Neural progenitor cell (in vitro differentiated cells): ENCODE measurements around the gene FGFR3. TPM values are rescaled to one million over a fixed set of nuclear protein-coding genes. Genes with fewer than 3 reads are reported as not detected.
A peak's percentile ranks its signal among the peaks of the same experiment; 100 is the strongest.

ENCODE experiments used
- DNase-seq: peaks from one replicate; pipeline ENCODE4 v3.0.0-alpha.2; 2016; ENCODE audit warnings: low spot score
- H2AFZ ChIP-seq: fragments of 200-600 bp; sonication (generic); replicated peaks from 2 replicates; pipeline ENCODE4 v1.6.1; 2016; ENCODE audit warnings: antibody characterized with exemption
- H3F3A ChIP-seq: fragments of 200-600 bp; sonication (generic); 2 replicates; pipeline ENCODE4 v1.6.1; 2016; ENCODE audit warnings: antibody characterized with exemption, low read depth
- H3K27ac ChIP-seq: fragments of 200-600 bp; sonication (generic); 2 replicates; pipeline ENCODE4 v1.5.1; 2016; ENCODE audit warnings: mild to moderate bottlenecking
- H3K27me3 ChIP-seq: fragments of 200-600 bp; sonication (generic); 2 replicates; pipeline ENCODE4 v1.6.1; 2016; ENCODE audit warnings: mild to moderate bottlenecking, moderate library complexity
- H3K36me3 ChIP-seq: fragments of 200-600 bp; sonication (generic); 2 replicates; pipeline ENCODE4 v1.5.1; 2016
- H3K4me1 ChIP-seq: fragments of 200-600 bp; sonication (generic); 2 replicates; pipeline ENCODE4 v1.6.1; 2016; ENCODE audit warnings: mixed run types
- H3K4me2 ChIP-seq: fragments of 200-600 bp; sonication (generic); 2 replicates; pipeline ENCODE4 v1.6.1; 2016
- H3K4me3 ChIP-seq: fragments of 200-600 bp; sonication (generic); 2 replicates; pipeline ENCODE4 v1.5.1; 2016
- H3K79me2 ChIP-seq: fragments of 200-600 bp; sonication (generic); 2 replicates; pipeline ENCODE4 v1.6.1; 2016; ENCODE audit warnings: low read depth
- H3K9ac ChIP-seq: fragments of 200-600 bp; sonication (generic); 2 replicates; pipeline ENCODE4 v1.6.1; 2016
- H3K9me3 ChIP-seq: fragments of 200-600 bp; sonication (generic); 2 replicates; pipeline ENCODE4 v1.5.1; 2016; ENCODE audit warnings: low read depth
- H4K20me1 ChIP-seq: fragments of 200-600 bp; sonication (generic); 2 replicates; pipeline ENCODE4 v1.6.1; 2016; ENCODE audit warnings: low read depth
- H3K27ac Mint-ChIP-seq: 3 replicates; pipeline ENCODE4 v1.8.0; 2021; ENCODE audit warnings: mixed read lengths
- H3K27me3 Mint-ChIP-seq: 2 replicates; pipeline ENCODE4 v1.8.0; 2022; ENCODE audit warnings: low read depth, mild to moderate bottlenecking, inconsistent platforms, moderate library complexity, mixed read lengths; ENCODE audit not compliant: insufficient read depth
- H3K36me3 Mint-ChIP-seq: 3 replicates; pipeline ENCODE4 v1.8.0; 2021; ENCODE audit warnings: mixed read lengths
- H3K4me1 Mint-ChIP-seq: 3 replicates; pipeline ENCODE4 v1.8.0; 2021; ENCODE audit warnings: mixed read lengths
- H3K4me3 Mint-ChIP-seq: 3 replicates; pipeline ENCODE4 v1.8.0; 2021; ENCODE audit warnings: mild to moderate bottlenecking, moderate library complexity, mixed read lengths
- H3K9me3 Mint-ChIP-seq: 3 replicates; pipeline ENCODE4 v1.8.0; 2020; ENCODE audit warnings: mixed read lengths
- EZH2 ChIP-seq: fragments of 200-600 bp; sonication (generic); IDR thresholded peaks from 2 replicates; pipeline ENCODE4 v1.6.1; 2017; ENCODE audit warnings: antibody characterized with exemption, mild to moderate bottlenecking, moderate library complexity
- EZH2phosphoT487 ChIP-seq: fragments of 200-600 bp; sonication (generic); IDR thresholded peaks from 2 replicates; pipeline ENCODE4 v1.6.1; 2017; ENCODE audit warnings: antibody characterized with exemption
- total RNA-seq: library from RNA; depleted of rRNA; stranded (reverse); fragments of >200 nt; gene quantifications from 2 replicates; pipeline ENCODE4 v1.2.3, GENCODE V29; 2015; ENCODE audit warnings: low replicate concordance
- TF ChIP-seq, protein P1 (sequence below): fragments of 200-600 bp; sonication (generic); IDR thresholded peaks from 2 replicates; pipeline ENCODE4 v1.5.1; 2017; ENCODE audit warnings: antibody characterized with exemption, mild to moderate bottlenecking

FGFR3 gene
- total RNA-seq, 1 donor from 2014 or later: 4.8 TPM

DNA sequence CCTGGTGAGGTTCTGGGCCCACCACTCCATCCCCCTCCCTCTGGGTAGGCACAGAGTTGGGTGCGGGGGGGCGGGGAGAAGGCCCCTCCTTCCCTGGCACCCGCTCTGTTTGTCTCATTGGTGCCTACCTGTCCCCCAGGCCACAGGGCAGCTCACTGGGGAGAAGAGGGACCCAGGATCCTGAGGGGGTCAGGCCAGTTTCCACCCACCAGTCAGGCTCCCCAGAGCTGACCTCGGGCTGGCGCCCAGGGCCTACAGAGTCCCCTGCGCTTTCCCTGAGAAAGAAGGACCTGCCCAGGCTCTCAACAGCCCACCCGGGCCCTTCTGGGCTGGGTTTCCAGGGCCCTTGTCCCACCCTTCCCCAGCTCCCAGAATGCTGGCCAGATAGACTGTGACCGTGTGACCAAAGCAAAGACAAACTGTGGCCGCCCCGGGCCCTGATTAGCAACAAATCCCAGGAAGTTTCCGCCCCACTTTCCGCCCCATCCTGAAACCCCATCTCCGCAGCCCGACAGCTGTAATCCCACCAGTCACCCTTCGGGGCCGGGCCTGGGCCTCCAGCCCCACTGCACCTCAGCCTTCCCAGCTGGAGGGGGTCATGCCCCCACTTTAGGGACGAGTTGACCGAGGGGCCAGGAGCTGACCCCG is 33.8 kb upstream of the FGFR3 start:
- H3K4me3 Mint-ChIP-seq: no peak overlapping the region
- Histone ChIP-seq H4K20me1 (no peaks in the 10 kb centered on the region), H3K9ac (no peak overlapping the region), H3K27me3 (peaks cover 21% of the 10 kb centered on the region), H2AFZ (no peak overlapping the region), H3K4me2 (no peak overlapping the region), H3K27ac (no peak overlapping the region), H3F3A (peaks cover 12% of the 10 kb centered on the region), H3K4me1 (peaks cover 24% of the 10 kb centered on the region), H3K36me3 (no peaks in the 10 kb centered on the region), H3K4me3 (no peak overlapping the region), H3K79me2 (no peaks in the 10 kb centered on the region), H3K9me3 (no peaks in the 10 kb centered on the region)
- peak; percentile 55 for DNase-seq
- peaks cover 9% of the 10 kb centered on the region for H3K27me3 Mint-ChIP-seq
- no peaks in the 10 kb centered on the region for H3K36me3 Mint-ChIP-seq
- peak overlapping the region; percentile 53 for H3K27ac Mint-ChIP-seq
- no peaks in the 10 kb centered on the region for H3K9me3 Mint-ChIP-seq
- TF ChIP-seq, protein P1, sequence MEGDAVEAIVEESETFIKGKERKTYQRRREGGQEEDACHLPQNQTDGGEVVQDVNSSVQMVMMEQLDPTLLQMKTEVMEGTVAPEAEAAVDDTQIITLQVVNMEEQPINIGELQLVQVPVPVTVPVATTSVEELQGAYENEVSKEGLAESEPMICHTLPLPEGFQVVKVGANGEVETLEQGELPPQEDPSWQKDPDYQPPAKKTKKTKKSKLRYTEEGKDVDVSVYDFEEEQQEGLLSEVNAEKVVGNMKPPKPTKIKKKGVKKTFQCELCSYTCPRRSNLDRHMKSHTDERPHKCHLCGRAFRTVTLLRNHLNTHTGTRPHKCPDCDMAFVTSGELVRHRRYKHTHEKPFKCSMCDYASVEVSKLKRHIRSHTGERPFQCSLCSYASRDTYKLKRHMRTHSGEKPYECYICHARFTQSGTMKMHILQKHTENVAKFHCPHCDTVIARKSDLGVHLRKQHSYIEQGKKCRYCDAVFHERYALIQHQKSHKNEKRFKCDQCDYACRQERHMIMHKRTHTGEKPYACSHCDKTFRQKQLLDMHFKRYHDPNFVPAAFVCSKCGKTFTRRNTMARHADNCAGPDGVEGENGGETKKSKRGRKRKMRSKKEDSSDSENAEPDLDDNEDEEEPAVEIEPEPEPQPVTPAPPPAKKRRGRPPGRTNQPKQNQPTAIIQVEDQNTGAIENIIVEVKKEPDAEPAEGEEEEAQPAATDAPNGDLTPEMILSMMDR: no peak
- TF ChIP-seq EZH2phosphoT487 (no peak), EZH2 (no peak)
- H3K4me1 Mint-ChIP-seq: peaks cover 10% of the 10 kb centered on the region

DNA sequence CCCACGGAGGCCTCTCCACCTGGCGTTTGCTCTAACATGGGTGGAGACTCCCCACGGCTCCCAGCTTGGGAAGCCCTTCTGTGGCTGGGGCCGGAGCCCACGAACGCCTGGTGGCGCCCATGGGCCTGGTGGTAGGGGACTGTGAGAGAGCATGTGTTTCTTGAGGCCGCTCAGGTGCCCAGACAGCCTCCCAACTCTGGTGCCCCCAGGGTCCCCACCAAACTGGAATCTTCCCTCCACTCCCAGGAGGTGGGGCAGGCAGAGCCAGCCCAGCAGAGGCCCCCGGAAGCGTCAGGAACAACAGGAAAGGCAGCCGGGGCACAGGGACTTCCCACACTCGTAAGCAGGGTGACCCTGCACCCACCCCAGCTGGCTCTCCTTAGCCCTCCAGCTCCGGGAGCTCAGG is 33.3 kb upstream of the FGFR3 start:
- Histone ChIP-seq H3K9ac (no peak overlapping the region), H3F3A (peaks cover 12% of the 10 kb centered on the region), H4K20me1 (no peaks in the 10 kb centered on the region), H3K4me1 (peaks cover 24% of the 10 kb centered on the region), H3K9me3 (no peaks in the 10 kb centered on the region), H3K4me2 (no peak overlapping the region), H3K79me2 (no peaks in the 10 kb centered on the region), H2AFZ (no peak overlapping the region), H3K36me3 (no peaks in the 10 kb centered on the region), H3K27me3 (peaks cover 26% of the 10 kb centered on the region), H3K4me3 (no peak overlapping the region), H3K27ac (no peak overlapping the region)
- H3K9me3 Mint-ChIP-seq: no peaks in the 10 kb centered on the region
- H3K4me1 Mint-ChIP-seq: peaks cover 10% of the 10 kb centered on the region
- no peak for DNase-seq
- TF ChIP-seq, protein P1: no peak
- TF ChIP-seq EZH2phosphoT487 (no peak), EZH2 (no peak)
- H3K27ac Mint-ChIP-seq: no peak overlapping the region
- no peak overlapping the region for H3K4me3 Mint-ChIP-seq
- H3K36me3 Mint-ChIP-seq: no peaks in the 10 kb centered on the region
- peaks cover 9% of the 10 kb centered on the region for H3K27me3 Mint-ChIP-seq

DNA sequence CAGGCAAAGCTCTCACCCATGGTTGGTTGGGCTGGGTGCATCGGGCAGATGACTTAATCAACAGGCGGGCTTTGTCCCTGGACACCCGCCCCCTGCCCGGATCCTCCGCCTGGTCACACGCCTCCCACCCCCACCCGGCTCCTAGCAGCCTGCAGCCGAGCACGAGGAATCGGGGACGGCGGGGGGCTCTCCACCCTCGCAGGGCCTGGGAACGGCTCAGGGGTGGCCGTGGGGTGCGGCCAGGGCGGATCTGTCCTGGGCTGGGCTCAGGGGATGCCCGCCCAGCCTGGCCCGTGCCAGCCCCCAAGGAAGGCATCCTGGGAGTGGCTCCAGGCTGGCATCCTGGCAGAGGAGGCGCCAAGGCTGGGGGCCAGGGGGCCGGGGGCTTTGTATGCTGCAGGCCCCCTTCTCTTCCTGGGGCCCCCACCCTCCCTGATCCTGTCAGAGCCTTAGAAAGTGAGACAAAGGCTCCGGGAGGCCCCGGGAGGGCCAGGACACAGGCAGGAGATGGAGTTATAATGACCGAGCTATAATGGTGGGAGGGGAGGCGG is 32.5 kb upstream of the FGFR3 start:
- H3K9me3 Mint-ChIP-seq: no peaks in the 10 kb centered on the region
- H3K4me1 ChIP-seq: peaks cover 25% of the 10 kb centered on the region
- no peaks in the 10 kb centered on the region for H3K9me3 ChIP-seq
- no peaks in the 10 kb centered on the region for H3K36me3 Mint-ChIP-seq
- no peak overlapping the region for H3K4me3 ChIP-seq
- H3K9ac ChIP-seq: no peak overlapping the region
- H3K27me3 ChIP-seq: peaks cover 27% of the 10 kb centered on the region
- H2AFZ ChIP-seq: no peak overlapping the region
- peak; percentile 50 for DNase-seq
- no peak overlapping the region for H3K27ac ChIP-seq
- no peak for TF ChIP-seq EZH2phosphoT487
- H3K4me2 ChIP-seq: peak overlapping the region; percentile 62
- H3K4me1 Mint-ChIP-seq: peaks cover 10% of the 10 kb centered on the region
- H4K20me1 ChIP-seq: peaks cover 3% of the 10 kb centered on the region
- peaks cover 12% of the 10 kb centered on the region for H3K27me3 Mint-ChIP-seq
- no peak overlapping the region for H3K27ac Mint-ChIP-seq
- peaks cover 17% of the 10 kb centered on the region for H3F3A ChIP-seq
- H3K36me3 ChIP-seq: no peaks in the 10 kb centered on the region
- no peaks in the 10 kb centered on the region for H3K79me2 ChIP-seq
- H3K4me3 Mint-ChIP-seq: no peak overlapping the region

DNA sequence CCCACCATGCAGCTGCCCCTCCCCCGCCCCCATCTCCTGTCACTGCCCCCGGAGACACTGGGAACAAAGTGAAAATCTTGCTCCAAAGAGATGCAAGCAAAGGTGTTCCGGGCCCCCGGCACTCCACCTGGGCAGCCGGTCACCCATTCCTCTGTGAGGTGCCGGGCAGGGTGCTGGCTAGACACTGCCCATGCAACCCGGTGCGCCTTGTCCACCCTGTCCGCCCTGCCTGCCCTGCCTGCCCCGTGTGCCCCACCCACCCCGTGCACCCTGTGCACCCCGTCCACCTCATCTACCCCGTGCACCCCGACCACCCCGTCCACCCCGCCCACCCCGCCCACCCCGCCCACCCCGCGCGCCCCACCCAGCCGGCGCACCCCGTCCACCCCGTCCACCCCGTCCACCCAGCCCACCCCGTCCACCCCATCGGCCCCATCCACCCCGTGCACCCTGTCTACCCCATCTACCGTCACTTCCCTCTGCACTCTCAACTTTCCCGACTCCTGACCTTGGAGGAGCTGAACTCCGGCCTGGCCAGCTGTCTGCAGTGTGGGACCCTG is 31.9 kb upstream of the FGFR3 start:
- Histone ChIP-seq H3K4me1 (peaks cover 31% of the 10 kb centered on the region), H3K9me3 (no peaks in the 10 kb centered on the region), H3K4me3 (no peak overlapping the region), H3K36me3 (no peaks in the 10 kb centered on the region), H3F3A (peaks cover 23% of the 10 kb centered on the region), H3K27ac (no peak overlapping the region), H3K27me3 (peaks cover 27% of the 10 kb centered on the region), H3K9ac (no peak overlapping the region), H3K4me2 (peak overlapping the region; percentile 62), H3K79me2 (no peaks in the 10 kb centered on the region), H4K20me1 (peaks cover 9% of the 10 kb centered on the region), H2AFZ (no peak overlapping the region)
- Mint-ChIP-seq H3K4me1 (peaks cover 10% of the 10 kb centered on the region), H3K9me3 (no peaks in the 10 kb centered on the region), H3K36me3 (no peaks in the 10 kb centered on the region), H3K27ac (no peak overlapping the region), H3K27me3 (peaks cover 13% of the 10 kb centered on the region), H3K4me3 (no peak overlapping the region)
- no peak for TF ChIP-seq EZH2
- TF ChIP-seq EZH2phosphoT487: no peak
- TF ChIP-seq, protein P1: no peak
- no peak for DNase-seq
